Nephron progenitor cell (in vitro differentiated cells): ENCODE results near the gene POLE4.

ENCODE experiments used
- DNase-seq: peaks from one replicate; pipeline ENCODE4 v3.0.0; 2021
- H3K27ac Mint-ChIP-seq: 2 replicates; pipeline ENCODE4 v1.8.0; 2021; ENCODE audit warnings: mild to moderate bottlenecking, moderate library complexity, mixed read lengths
- H3K27me3 Mint-ChIP-seq: 2 replicates; pipeline ENCODE4 v1.8.0; 2021; ENCODE audit warnings: mild to moderate bottlenecking, low read depth, mixed read lengths; ENCODE audit not compliant: poor library complexity
- H3K36me3 Mint-ChIP-seq: 2 replicates; pipeline ENCODE4 v1.8.0; 2021; ENCODE audit warnings: low read depth, mixed read lengths
- H3K4me1 Mint-ChIP-seq: 2 replicates; pipeline ENCODE4 v1.8.0; 2021; ENCODE audit warnings: mixed read lengths
- H3K4me3 Mint-ChIP-seq: 2 replicates; pipeline ENCODE4 v1.8.0; 2021; ENCODE audit warnings: mild to moderate bottlenecking, moderate library complexity, mixed read lengths
- H3K9me3 Mint-ChIP-seq: 2 replicates; pipeline ENCODE4 v1.8.0; 2021; ENCODE audit warnings: mild to moderate bottlenecking, moderate library complexity, mixed read lengths
- CTCF ChIP-seq: fragments of 200-600 bp; sonication (generic); IDR thresholded peaks from 2 replicates; pipeline ENCODE4 v1.5.0; 2021; ENCODE audit warnings: antibody characterized with exemption

Gene POLE4

GRCh38 chr2:74942263-74942662 lies 16.2 kb upstream of the POLE4 start:
- H3K4me1 Mint-ChIP-seq: no peaks in the 10 kb centered on the region
- TF ChIP-seq CTCF: no peak
- no peak overlapping the region for H3K4me3 Mint-ChIP-seq
- peaks cover 7% of the 10 kb centered on the region for H3K36me3 Mint-ChIP-seq
- peaks cover 5% of the 10 kb centered on the region for H3K9me3 Mint-ChIP-seq
- no peak for DNase-seq
- peaks cover 8% of the 10 kb centered on the region for H3K27me3 Mint-ChIP-seq
- H3K27ac Mint-ChIP-seq: no peak overlapping the region

DNA sequence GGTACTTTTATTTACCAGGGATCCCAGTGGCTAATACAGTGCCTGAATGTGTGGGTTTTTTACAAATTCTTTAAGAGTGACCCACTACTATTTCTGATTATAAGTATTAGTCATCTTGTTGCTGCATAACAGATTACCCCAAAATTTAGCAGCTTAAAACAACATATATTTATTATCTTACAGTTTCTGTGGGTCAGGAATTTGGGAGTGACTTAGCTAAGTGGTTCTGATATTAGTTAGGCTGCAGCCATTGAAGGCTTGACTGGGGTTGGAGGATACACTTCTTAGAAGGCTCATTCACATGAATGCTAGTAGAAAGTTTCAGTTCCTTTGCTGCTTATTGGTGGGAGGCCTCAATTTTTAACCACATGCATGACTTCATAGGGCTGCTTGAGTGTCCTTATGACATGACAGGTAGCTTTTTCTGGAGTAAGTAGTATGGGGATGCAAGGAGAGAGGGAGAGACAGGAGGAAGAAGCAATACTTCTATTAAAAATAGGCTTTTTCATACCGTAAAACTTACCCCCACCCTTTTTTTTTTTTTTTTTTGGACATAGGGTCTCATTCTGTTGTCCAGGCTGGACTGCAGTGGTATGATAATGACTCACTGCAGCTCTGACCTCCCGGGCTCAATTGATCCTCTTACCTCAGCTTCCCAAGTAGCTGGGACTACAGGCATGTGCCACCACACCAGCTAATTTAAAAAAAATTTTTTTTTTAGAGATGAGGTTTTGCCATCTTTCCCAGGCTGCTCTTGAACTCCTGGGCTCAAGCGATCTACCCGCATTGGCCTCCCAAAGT lies 13.3 kb upstream of the POLE4 start:
- H3K4me1 Mint-ChIP-seq: no peaks in the 10 kb centered on the region
- H3K4me3 Mint-ChIP-seq: no peak overlapping the region
- peaks cover 30% of the 10 kb centered on the region for H3K9me3 Mint-ChIP-seq
- no peak overlapping the region for H3K27ac Mint-ChIP-seq
- no peak for DNase-seq
- no peak for TF ChIP-seq CTCF
- H3K27me3 Mint-ChIP-seq: peaks cover 5% of the 10 kb centered on the region
- peaks cover 27% of the 10 kb centered on the region for H3K36me3 Mint-ChIP-seq

GRCh38 chr2:74945788-74946331 lies 12.6 kb upstream of the POLE4 start:
- Mint-ChIP-seq H3K27me3 (peaks cover 5% of the 10 kb centered on the region), H3K4me3 (no peak overlapping the region), H3K4me1 (no peaks in the 10 kb centered on the region), H3K36me3 (peaks cover 31% of the 10 kb centered on the region), H3K9me3 (peaks cover 36% of the 10 kb centered on the region), H3K27ac (no peak overlapping the region)
- no peak for TF ChIP-seq CTCF
- DNase-seq: no peak

DNA sequence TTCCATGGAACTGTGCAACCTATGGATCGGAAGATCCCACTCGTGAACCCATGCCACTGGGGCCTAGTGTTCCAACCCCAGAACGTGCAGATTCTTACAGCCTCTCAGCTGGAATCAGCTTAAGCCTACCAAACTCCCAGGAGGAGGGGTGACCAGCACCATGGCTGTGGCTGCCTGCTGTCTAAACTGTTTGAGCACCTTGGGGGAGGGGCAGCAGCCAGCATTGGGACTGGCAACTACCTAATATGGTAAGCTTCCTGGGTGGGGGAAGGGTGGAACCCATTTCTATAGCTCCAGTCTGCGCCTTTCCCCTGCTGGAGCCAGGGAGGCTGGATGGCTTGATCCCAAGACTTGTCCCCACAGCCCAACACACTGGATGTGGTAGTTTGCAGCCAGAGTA lies 10.7 kb upstream of the POLE4 start:
- Mint-ChIP-seq H3K9me3 (peaks cover 55% of the 10 kb centered on the region), H3K4me3 (no peak overlapping the region)
- no peak for DNase-seq

DNA sequence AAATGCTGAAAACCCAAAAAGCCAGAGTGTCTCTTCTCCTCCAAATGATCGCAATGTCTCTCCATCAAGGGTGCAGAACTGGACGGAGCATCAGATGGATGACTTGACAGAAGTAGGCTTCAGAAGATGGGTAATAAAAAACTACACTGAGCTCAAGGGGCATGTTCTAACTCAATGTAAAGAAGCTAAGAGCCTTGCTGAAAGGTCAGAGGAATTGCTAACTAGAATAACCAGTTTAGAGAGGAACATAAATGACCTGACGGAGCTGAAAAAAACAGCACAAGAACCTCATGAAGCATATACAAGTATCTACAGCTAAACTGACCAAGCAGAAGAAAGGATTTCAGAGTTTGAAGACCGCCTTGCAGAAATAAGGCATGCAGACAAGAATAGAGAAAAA lies 9.7 kb upstream of the POLE4 start:
- Mint-ChIP-seq H3K27ac (no peak overlapping the region), H3K27me3 (peaks cover 6% of the 10 kb centered on the region), H3K4me3 (no peak overlapping the region), H3K9me3 (peaks cover 65% of the 10 kb centered on the region), H3K36me3 (peaks cover 53% of the 10 kb centered on the region), H3K4me1 (no peaks in the 10 kb centered on the region)
- no peak for DNase-seq
- no peak for TF ChIP-seq CTCF

More for the DNA sequence above, 10.7 kb upstream of the POLE4 start:
- H3K27ac Mint-ChIP-seq: no peak overlapping the region
- peaks cover 48% of the 10 kb centered on the region for H3K36me3 Mint-ChIP-seq
- no peak for TF ChIP-seq CTCF
- H3K4me1 Mint-ChIP-seq: no peaks in the 10 kb centered on the region
- H3K27me3 Mint-ChIP-seq: peaks cover 9% of the 10 kb centered on the region
